Panc1 (cell line): ENCODE results near the gene RRP7A.
"Not testable (repeated sequence)": the region's sequence is repeated elsewhere in the genome, so short reads cannot be mapped to it uniquely, and the experiment has no call there.

Experiments
- POLR2AphosphoS5 ChIP-seq: IDR thresholded peaks from 2 replicates; pipeline ENCODE4 v1.6.1; 2012; ENCODE audit warnings: mild to moderate bottlenecking, low read depth, low read length, moderate library complexity
- SIN3A ChIP-seq: IDR thresholded peaks from 2 replicates; pipeline ENCODE4 v1.6.1; 2012; ENCODE audit warnings: low read depth, mild to moderate bottlenecking, low read length, moderate library complexity, borderline replicate concordance; ENCODE audit not compliant: insufficient read depth
- TCF7L2 ChIP-seq: IDR thresholded peaks from 2 replicates; pipeline ENCODE4 v1.6.1; 2011; ENCODE audit warnings: mild to moderate bottlenecking, low read depth, low read length, inconsistent platforms
- TF ChIP-seq, protein P1 (sequence below): fragments of 450-650 bp; IDR thresholded peaks from 2 replicates; pipeline ENCODE4 v1.5.1; 2017; ENCODE audit warnings: mild to moderate bottlenecking
- TF ChIP-seq, protein P2 (sequence below), 2 experiments: IDR thresholded peaks; 2 replicates each; pipeline ENCODE4 v1.6.1; 2011 to 2012; ENCODE audit warnings: low read depth in 2 of 2, control low read depth in 1 of 2, low read length in 1 of 2, mild to moderate bottlenecking in 1 of 2, moderate library complexity in 1 of 2; ENCODE audit not compliant: insufficient read depth in 1 of 2

DNA sequence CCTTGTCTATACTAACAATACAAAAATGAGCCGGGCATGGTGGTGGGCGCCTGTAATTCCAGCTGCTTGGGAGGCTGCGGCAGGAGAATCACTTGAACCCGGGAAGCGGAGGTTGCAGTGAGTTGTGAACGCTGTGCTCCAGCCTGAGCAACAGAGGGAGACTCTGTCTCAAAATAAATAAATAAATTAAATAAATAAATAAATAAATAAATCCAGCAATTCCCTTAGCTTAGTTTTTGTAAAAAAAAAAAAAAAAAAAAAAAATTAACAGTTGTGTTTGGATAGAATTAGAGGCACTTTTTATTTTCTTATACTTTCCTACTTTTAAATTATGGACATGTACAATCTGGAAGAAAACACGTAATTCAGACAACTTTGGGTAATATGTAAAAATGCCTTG is 2.5 kb downstream of the RRP7A start:
- not testable (repeated sequence) for TF ChIP-seq POLR2AphosphoS5, SIN3A, TCF7L2
- TF ChIP-seq, protein P1, sequence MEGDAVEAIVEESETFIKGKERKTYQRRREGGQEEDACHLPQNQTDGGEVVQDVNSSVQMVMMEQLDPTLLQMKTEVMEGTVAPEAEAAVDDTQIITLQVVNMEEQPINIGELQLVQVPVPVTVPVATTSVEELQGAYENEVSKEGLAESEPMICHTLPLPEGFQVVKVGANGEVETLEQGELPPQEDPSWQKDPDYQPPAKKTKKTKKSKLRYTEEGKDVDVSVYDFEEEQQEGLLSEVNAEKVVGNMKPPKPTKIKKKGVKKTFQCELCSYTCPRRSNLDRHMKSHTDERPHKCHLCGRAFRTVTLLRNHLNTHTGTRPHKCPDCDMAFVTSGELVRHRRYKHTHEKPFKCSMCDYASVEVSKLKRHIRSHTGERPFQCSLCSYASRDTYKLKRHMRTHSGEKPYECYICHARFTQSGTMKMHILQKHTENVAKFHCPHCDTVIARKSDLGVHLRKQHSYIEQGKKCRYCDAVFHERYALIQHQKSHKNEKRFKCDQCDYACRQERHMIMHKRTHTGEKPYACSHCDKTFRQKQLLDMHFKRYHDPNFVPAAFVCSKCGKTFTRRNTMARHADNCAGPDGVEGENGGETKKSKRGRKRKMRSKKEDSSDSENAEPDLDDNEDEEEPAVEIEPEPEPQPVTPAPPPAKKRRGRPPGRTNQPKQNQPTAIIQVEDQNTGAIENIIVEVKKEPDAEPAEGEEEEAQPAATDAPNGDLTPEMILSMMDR, result not testable (repeated sequence)
- TF ChIP-seq, protein P2, sequence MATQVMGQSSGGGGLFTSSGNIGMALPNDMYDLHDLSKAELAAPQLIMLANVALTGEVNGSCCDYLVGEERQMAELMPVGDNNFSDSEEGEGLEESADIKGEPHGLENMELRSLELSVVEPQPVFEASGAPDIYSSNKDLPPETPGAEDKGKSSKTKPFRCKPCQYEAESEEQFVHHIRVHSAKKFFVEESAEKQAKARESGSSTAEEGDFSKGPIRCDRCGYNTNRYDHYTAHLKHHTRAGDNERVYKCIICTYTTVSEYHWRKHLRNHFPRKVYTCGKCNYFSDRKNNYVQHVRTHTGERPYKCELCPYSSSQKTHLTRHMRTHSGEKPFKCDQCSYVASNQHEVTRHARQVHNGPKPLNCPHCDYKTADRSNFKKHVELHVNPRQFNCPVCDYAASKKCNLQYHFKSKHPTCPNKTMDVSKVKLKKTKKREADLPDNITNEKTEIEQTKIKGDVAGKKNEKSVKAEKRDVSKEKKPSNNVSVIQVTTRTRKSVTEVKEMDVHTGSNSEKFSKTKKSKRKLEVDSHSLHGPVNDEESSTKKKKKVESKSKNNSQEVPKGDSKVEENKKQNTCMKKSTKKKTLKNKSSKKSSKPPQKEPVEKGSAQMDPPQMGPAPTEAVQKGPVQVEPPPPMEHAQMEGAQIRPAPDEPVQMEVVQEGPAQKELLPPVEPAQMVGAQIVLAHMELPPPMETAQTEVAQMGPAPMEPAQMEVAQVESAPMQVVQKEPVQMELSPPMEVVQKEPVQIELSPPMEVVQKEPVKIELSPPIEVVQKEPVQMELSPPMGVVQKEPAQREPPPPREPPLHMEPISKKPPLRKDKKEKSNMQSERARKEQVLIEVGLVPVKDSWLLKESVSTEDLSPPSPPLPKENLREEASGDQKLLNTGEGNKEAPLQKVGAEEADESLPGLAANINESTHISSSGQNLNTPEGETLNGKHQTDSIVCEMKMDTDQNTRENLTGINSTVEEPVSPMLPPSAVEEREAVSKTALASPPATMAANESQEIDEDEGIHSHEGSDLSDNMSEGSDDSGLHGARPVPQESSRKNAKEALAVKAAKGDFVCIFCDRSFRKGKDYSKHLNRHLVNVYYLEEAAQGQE (IDR thresholded peaks at IDR 0.05; ENCODE audit: insufficient read depth in 1 of 2, low read depth in 2 of 2, low read length in 1 of 2), result not testable (repeated sequence)
